A549 treated with AZD9567 at 1 μM for 4 hours (cell line): Measurements from ENCODE around the gene POC1A. TPM values are rescaled to one million over a fixed set of nuclear protein-coding genes. Genes with fewer than 3 reads are reported as not detected.

ENCODE experiments used
- total RNA-seq: library from RNA; stranded (reverse); fragments of 200-300 nt; extraction: Qiagen RNA extraction; gene quantifications from 5 replicates; pipeline ENCODE4 v1.2.3, GENCODE V29; 2022; ENCODE audit not compliant: insufficient read depth

POC1A gene
- total RNA-seq: 18.6 to 20.4 TPM (median 19.3 TPM) in 5 replicates

DNA sequence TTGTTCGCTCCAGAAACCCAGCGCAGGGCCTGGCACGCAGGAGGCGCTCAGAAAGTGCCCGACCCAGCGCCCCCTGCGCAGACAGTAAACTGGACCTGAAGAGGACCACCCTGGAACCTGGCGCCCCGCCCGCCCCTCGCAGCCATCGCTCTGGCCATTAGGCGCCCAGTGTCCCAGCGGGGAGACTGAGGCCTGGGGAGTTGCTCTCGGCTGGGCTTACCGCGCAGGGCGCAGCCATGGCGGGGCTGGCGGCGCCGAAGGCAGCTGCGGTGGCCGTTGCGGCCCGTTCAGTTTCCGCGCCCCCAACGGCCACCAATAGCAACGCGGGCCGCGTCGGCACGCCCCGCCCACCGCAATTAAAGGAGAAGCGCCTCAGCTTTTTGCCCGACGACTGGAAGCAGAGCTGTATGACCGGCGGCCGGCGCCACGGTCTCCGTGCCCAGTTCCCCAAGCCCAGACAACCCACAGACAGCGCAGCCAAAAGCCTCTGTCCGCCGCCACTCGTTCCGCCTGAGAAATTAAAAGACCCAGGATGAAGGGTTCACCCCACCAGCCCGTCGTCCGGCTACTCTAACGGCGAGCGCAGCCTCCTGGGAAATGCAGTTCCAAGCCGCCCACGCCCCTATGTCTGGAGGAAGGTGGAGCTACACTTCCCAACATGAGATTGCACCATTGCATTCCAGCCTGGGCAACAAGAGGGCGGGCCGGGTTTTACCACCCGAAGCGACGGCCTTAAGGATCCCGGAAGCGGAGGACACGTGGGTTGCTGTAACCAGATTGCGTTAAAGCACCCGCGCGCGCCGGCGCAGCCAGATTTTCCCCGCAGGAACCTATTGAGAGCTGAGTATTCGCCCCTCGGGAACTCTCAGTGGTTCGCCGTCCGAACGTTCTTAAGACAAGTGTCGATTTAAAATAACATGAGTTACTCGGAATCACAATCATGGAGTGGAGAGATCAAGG, at the start of gene POC1A:
POC1A (minus strand) TSS at position 289 of the 960 bp plus-strand sequence; CDS start at position 238, 51 bp downstream.

GRCh38 chr3:52197842-52198625, 43.8 kb upstream of the POC1A start, which contains the start of gene ALAS1:
ALAS1 (plus strand) TSS chr3:52198160; CDS start chr3:52199242, 1,082 bp downstream.

GRCh38 chr3:52056521-52056967, 97.7 kb downstream of the POC1A start, which contains the start of gene DUSP7:
DUSP7 (minus strand) TSS chr3:52056571; CDS start chr3:52056366, 205 bp downstream.

Other genes with a start within 250 kb of the POC1A start
- gene RRP9, start 212.5 kb downstream of the POC1A start, total RNA-seq: 38.5 to 52.7 TPM (median 48.9 TPM) in 5 replicates
- 7.6 to 15.4 TPM (median 9.6 TPM) in 5 replicates for gene PARP3, start 212.1 kb downstream of the POC1A start, total RNA-seq
- not detected in 5 replicates for gene GPR62, start 199.0 kb downstream of the POC1A start, total RNA-seq
- gene PCBP4, start 187.0 kb downstream of the POC1A start, total RNA-seq: 6.2 to 14.0 TPM (median 12.9 TPM) in 5 replicates
- 33.9 to 39.6 TPM (median 34.6 TPM) in 5 replicates for gene ABHD14B, start 180.4 kb downstream of the POC1A start, total RNA-seq
- 13.1 to 15.9 TPM (median 15.4 TPM) in 5 replicates for gene ABHD14A, start 179.4 kb downstream of the POC1A start, total RNA-seq
- 14.2 to 30.3 TPM (median 23.0 TPM) in 5 replicates for gene ACY1, start 170.9 kb downstream of the POC1A start, total RNA-seq
- gene RPL29, start 158.5 kb downstream of the POC1A start, total RNA-seq: 1,313 to 1,418 TPM (median 1,347 TPM) in 5 replicates
- 19.2 to 21.6 TPM (median 20.7 TPM) in 5 replicates for gene DUSP7, start 97.9 kb downstream of the POC1A start, total RNA-seq
- 48.2 to 77.0 TPM (median 49.7 TPM) in 5 replicates for gene ALAS1, start 43.7 kb upstream of the POC1A start, total RNA-seq
- gene TLR9, start 71.2 kb upstream of the POC1A start, total RNA-seq: 0.08 TPM in 1 of 5 replicates, not detected in the others
- 61.3 to 72.0 TPM (median 67.9 TPM) in 5 replicates for gene TWF2, start 84.7 kb upstream of the POC1A start, total RNA-seq
- gene PPM1M, start 91.3 kb upstream of the POC1A start, total RNA-seq: 2.7 to 4.5 TPM (median 4.2 TPM) in 5 replicates
- gene WDR82, start 124.2 kb upstream of the POC1A start, total RNA-seq: 50.3 to 60.0 TPM (median 52.9 TPM) in 5 replicates
- 4.2 to 5.3 TPM (median 4.5 TPM) in 5 replicates for gene GLYCTK, start 133.4 kb upstream of the POC1A start, total RNA-seq
- 0.60 to 5.8 TPM (median 1.1 TPM) in 5 replicates for gene DNAH1, start 161.9 kb upstream of the POC1A start, total RNA-seq